ENCODE results near the gene REEP1. TPM values are rescaled to one million over a fixed set of nuclear protein-coding genes. Genes with fewer than 3 reads are reported as not detected.

REEP1 gene
- total RNA-seq, 2 donors from 2014 or later, result 4.0 to 5.4 TPM

- H3K9me3 ChIP-seq, result no peaks in the 10 kb centered on the region
- peaks cover 0 to 5% of the 10 kb centered on the region in 2 donors for H3K27me3 ChIP-seq
- WGBS, 2 donors, result 41 to 45% methylated on average over 15 of the region's 15 CpGs
- DNase-seq (no peak), ATAC-seq (no peak)
- peaks cover 17% of the 10 kb centered on the region for H3K4me1 ChIP-seq
- TF ChIP-seq CTCF (IDR thresholded peaks at IDR 0.05), result no peak
- no peak for TF ChIP-seq POLR2A (IDR thresholded peaks at IDR 0.05)
- intact Hi-C loops (cut with DNase I), result no loop called here
- no peaks in the 10 kb centered on the region for H3K36me3 ChIP-seq (replicated peaks in 1 of 2; ENCODE audit: insufficient read depth in 1 of 2, low read depth in 2 of 2)
- no peak overlapping the region for H3K4me3 ChIP-seq
- no peak overlapping the region for H3K27ac ChIP-seq
Observed at GRCh38 chr2:86335865-86336674, 1.4 kb downstream of the REEP1 start.

GRCh38 chr2:86333378-86333777 lies 4.0 kb downstream of the REEP1 start:
- H3K36me3 ChIP-seq (replicated peaks in 1 of 2; ENCODE audit: insufficient read depth in 1 of 2, low read depth in 2 of 2), result no peaks in the 10 kb centered on the region
- no peak overlapping the region for H3K4me3 ChIP-seq
- ATAC-seq (no peak), DNase-seq (no peak)
- peaks cover 0 to 5% of the 10 kb centered on the region in 2 donors for H3K27me3 ChIP-seq
- H3K9me3 ChIP-seq, result no peaks in the 10 kb centered on the region
- WGBS, 2 donors, result 44 to 50% methylated on average over 2 of the region's 2 CpGs
- peaks cover 17% of the 10 kb centered on the region for H3K4me1 ChIP-seq
- TF ChIP-seq CTCF (IDR thresholded peaks at IDR 0.05) (no peak), POLR2A (IDR thresholded peaks at IDR 0.05) (no peak)
- intact Hi-C loops (cut with DNase I), result no loop called here
- no peak overlapping the region for H3K27ac ChIP-seq

- WGBS, 2 donors, result 81 to 100% methylated on average over 1 of the region's 1 CpG
- peaks cover 12% of the 10 kb centered on the region for H3K4me1 ChIP-seq
- no peaks in the 10 kb centered on the region for H3K9me3 ChIP-seq
- intact Hi-C loops (cut with DNase I), result no loop called here
- no peak for TF ChIP-seq POLR2A (IDR thresholded peaks at IDR 0.05)
- H3K36me3 ChIP-seq (replicated peaks in 1 of 2; ENCODE audit: insufficient read depth in 1 of 2, low read depth in 2 of 2), result no peaks in the 10 kb centered on the region
- no peak overlapping the region for H3K27ac ChIP-seq
- DNase-seq (no peak), ATAC-seq (no peak)
- no peaks in the 10 kb centered on the region for H3K27me3 ChIP-seq
- no peak overlapping the region for H3K4me3 ChIP-seq
Observed at GRCh38 chr2:86332654-86333053, 4.8 kb downstream of the REEP1 start.

- intact Hi-C loops (cut with DNase I), result no loop called here
- H3K4me3 ChIP-seq, result no peak overlapping the region
- no peak for TF ChIP-seq CTCF (IDR thresholded peaks at IDR 0.05)
- no peak for TF ChIP-seq POLR2A (IDR thresholded peaks at IDR 0.05)
- H3K36me3 ChIP-seq (replicated peaks in 1 of 2; ENCODE audit: insufficient read depth in 1 of 2, low read depth in 2 of 2), result no peaks in the 10 kb centered on the region
- H3K9me3 ChIP-seq, result no peaks in the 10 kb centered on the region
- ATAC-seq (no peak), DNase-seq (no peak)
- no peaks in the 10 kb centered on the region for H3K27me3 ChIP-seq
- no peak overlapping the region for H3K27ac ChIP-seq
- 75 to 83% methylated on average over 3 of the region's 3 CpGs for WGBS, 2 donors
- peaks cover 7% of the 10 kb centered on the region for H3K4me1 ChIP-seq
Observed at GRCh38 chr2:86331384-86331783, 6.0 kb downstream of the REEP1 start.

- no peak for DNase-seq
- WGBS, 2 donors, result 84 to 86% methylated on average over 2 of the region's 2 CpGs
- Histone ChIP-seq H3K27me3 (no peaks in the 10 kb centered on the region), H3K9me3 (no peaks in the 10 kb centered on the region), H3K4me1 (no peaks in the 10 kb centered on the region), H3K4me3 (no peak overlapping the region), H3K36me3 (replicated peaks in 1 of 2; ENCODE audit: insufficient read depth in 1 of 2, low read depth in 2 of 2) (no peaks in the 10 kb centered on the region), H3K27ac (no peak overlapping the region)
- TF ChIP-seq POLR2A (IDR thresholded peaks at IDR 0.05), result no peak
- TF ChIP-seq CTCF (IDR thresholded peaks at IDR 0.05), result no peak
- intact Hi-C loops (cut with DNase I), result no loop called here
- ATAC-seq, result no peak
Observed at GRCh38 chr2:86330001-86330400, 7.4 kb downstream of the REEP1 start.
